OCI-LY7 (cell line): ENCODE results near the gene CASP2.

Source experiments
- EZH2phosphoT487 ChIP-seq: fragments of 200-600 bp; sonication (generic); IDR thresholded peaks from 2 replicates; pipeline ENCODE4 v1.6.1; 2018; ENCODE audit warnings: low read depth, borderline replicate concordance, mild to moderate bottlenecking, mixed run types, antibody characterized with exemption, low read length, moderate library complexity, mixed read lengths
- TF ChIP-seq, protein P1 (sequence below): fragments of 200-600 bp; sonication (generic); conservative IDR thresholded peaks from 2 replicates; pipeline ENCODE4 v1.5.1; 2014; ENCODE audit warnings: mild to moderate bottlenecking, antibody characterized with exemption, low read length, moderate library complexity, mixed read lengths

DNA sequence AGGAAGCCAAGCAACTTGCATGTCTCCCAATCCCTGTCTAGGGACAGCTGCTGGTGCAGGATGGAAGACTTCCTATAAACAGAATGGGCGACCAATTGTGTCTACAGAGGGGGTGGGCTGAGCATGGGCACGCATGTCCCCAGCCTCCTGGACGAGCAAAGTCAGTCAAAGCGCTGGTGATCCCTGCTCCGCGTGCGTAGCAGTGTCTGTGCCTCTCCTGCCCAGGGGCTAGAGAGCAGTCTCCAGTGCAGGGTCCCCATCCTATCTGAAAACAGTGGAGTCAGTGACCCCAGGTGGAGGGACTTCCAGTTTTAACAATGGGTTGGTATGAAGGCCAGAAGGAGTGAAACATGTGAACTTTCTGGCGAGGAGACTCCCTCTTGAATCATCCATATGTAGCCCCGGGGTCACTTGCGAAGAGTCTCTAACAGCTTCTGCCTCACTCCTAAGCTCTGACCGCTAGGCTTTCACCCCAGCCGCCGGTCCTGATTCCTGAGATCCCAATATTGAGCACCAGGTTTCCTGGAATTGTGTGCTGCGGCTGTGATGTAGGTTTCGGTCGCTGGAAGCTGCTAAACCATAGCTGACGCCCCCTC, 714 bp upstream of the CASP2 start:
- TF ChIP-seq, protein P1, sequence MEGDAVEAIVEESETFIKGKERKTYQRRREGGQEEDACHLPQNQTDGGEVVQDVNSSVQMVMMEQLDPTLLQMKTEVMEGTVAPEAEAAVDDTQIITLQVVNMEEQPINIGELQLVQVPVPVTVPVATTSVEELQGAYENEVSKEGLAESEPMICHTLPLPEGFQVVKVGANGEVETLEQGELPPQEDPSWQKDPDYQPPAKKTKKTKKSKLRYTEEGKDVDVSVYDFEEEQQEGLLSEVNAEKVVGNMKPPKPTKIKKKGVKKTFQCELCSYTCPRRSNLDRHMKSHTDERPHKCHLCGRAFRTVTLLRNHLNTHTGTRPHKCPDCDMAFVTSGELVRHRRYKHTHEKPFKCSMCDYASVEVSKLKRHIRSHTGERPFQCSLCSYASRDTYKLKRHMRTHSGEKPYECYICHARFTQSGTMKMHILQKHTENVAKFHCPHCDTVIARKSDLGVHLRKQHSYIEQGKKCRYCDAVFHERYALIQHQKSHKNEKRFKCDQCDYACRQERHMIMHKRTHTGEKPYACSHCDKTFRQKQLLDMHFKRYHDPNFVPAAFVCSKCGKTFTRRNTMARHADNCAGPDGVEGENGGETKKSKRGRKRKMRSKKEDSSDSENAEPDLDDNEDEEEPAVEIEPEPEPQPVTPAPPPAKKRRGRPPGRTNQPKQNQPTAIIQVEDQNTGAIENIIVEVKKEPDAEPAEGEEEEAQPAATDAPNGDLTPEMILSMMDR, result no peak
- TF ChIP-seq EZH2phosphoT487, result no peak
